PC-3 (cell line): ENCODE results near the gene RPL29. TPM values are rescaled to one million over a fixed set of nuclear protein-coding genes. Genes with fewer than 3 reads are reported as not detected.

Source experiments
- ATAC-seq: fragments of 200-7000 bp; cut with Tn5 transposase; 2 replicates; pipeline ENCODE4 v1.9.1; 2020; ENCODE audit warnings: mild to moderate bottlenecking, moderate library complexity
- BruUV-seq: library from RNA; stranded (reverse); fragments of 400-500 nt; replicated peaks from 2 replicates; lab custom pipeline; 2021; lab: Mats Ljungman, UMichigan
- CTCF ChIA-PET: fragments of 300-600 bp; sonication (Branson Sonifier 250); formaldehyde crosslinking; loops from one replicate; lab custom pipeline; 2022; ENCODE audit warnings: antibody characterized with exemption; lab: Charles Lee
- POLR2A ChIA-PET: fragments of 300-600 bp; sonication (Branson Sonifier 250); formaldehyde crosslinking; loops from one replicate; lab custom pipeline; 2022; ENCODE audit warnings: antibody characterized with exemption; ENCODE audit not compliant: unreplicated experiment; lab: Charles Lee
- DNase-seq: peaks from one replicate; pipeline ENCODE4 v3.0.0-alpha.2; 2015
- H2AFZ ChIP-seq: fragments of 300-600 bp; sonication (generic); 2 replicates; pipeline ENCODE4 v1.6.0; 2016; ENCODE audit warnings: antibody characterized with exemption, low read length
- H3F3A ChIP-seq: fragments of 300-600 bp; sonication (generic); one replicate; pipeline ENCODE4 v1.6.0; 2017; ENCODE audit warnings: antibody characterized with exemption, low read length, control low read depth, mild to moderate bottlenecking; ENCODE audit not compliant: unreplicated experiment
- H3K27ac ChIP-seq: fragments of 300-600 bp; sonication (generic); 2 replicates; pipeline ENCODE4 v1.5.1; 2016; ENCODE audit warnings: mild to moderate bottlenecking, low read length
- H3K27me3 ChIP-seq: fragments of 300-600 bp; sonication (generic); 2 replicates; pipeline ENCODE4 v1.6.1; 2016; ENCODE audit warnings: low read length, mixed read lengths
- H3K36me3 ChIP-seq: fragments of 300-600 bp; sonication (generic); 2 replicates; pipeline ENCODE4 v1.6.1; 2016; ENCODE audit warnings: low read depth, mixed run types, low read length, mixed read lengths
- H3K4me1 ChIP-seq: fragments of 300-600 bp; sonication (generic); 2 replicates; pipeline ENCODE4 v1.5.1; 2016; ENCODE audit warnings: low read length; ENCODE audit not compliant: insufficient read depth
- H3K4me2 ChIP-seq: fragments of 300-600 bp; sonication (generic); 2 replicates; pipeline ENCODE4 v1.6.0; 2016; ENCODE audit warnings: low read length
- H3K4me3 ChIP-seq: fragments of 300-600 bp; sonication (generic); 2 replicates; pipeline ENCODE4 v1.5.1; 2016; ENCODE audit warnings: mild to moderate bottlenecking, low read length, mixed read lengths
- H3K79me2 ChIP-seq: fragments of 300-600 bp; sonication (generic); 2 replicates; pipeline ENCODE4 v1.6.1; 2017; ENCODE audit warnings: low read length, mixed read lengths
- H3K9ac ChIP-seq: fragments of 300-600 bp; sonication (generic); 2 replicates; pipeline ENCODE4 v1.6.0; 2016; ENCODE audit warnings: mild to moderate bottlenecking, low read length
- H3K9me2 ChIP-seq: fragments of 300-600 bp; sonication (generic); replicated peaks from 2 replicates; pipeline ENCODE4 v1.6.1; 2016; ENCODE audit warnings: mixed run types, low read length, mixed read lengths
- H3K9me3 ChIP-seq: fragments of 300-600 bp; sonication (generic); 2 replicates; pipeline ENCODE4 v1.6.1; 2016; ENCODE audit warnings: low read length, mixed read lengths
- H4K20me1 ChIP-seq: fragments of 300-600 bp; sonication (generic); 2 replicates; pipeline ENCODE4 v1.6.1; 2016; ENCODE audit warnings: low read length, mixed read lengths
- EZH2 ChIP-seq: fragments of 300-600 bp; sonication (generic); IDR thresholded peaks from one replicate; pipeline ENCODE4 v1.6.1; 2017; ENCODE audit warnings: antibody characterized with exemption, mild to moderate bottlenecking, low read length; ENCODE audit not compliant: unreplicated experiment
- EZH2phosphoT487 ChIP-seq: fragments of 300-600 bp; sonication (generic); IDR thresholded peaks from 2 replicates; pipeline ENCODE4 v1.6.1; 2018; ENCODE audit warnings: mild to moderate bottlenecking, antibody characterized with exemption, low read length, borderline replicate concordance
- intact Hi-C: fragments of 100-400 bp; cut with micrococcal nuclease; formaldehyde crosslinking; loops from 2 replicates; pipeline ENCODE4 v1.9.0; 2023
- total RNA-seq: library from RNA; depleted of rRNA; stranded (reverse); fragments of >200 nt; gene quantifications from 2 replicates; pipeline ENCODE4 v1.2.3, GENCODE V29; 2014
- TF ChIP-seq, protein P1 (sequence below): fragments of 300-600 bp; sonication (generic); conservative IDR thresholded peaks from 2 replicates; pipeline ENCODE4 v1.5.1; 2017; ENCODE audit warnings: antibody characterized with exemption, low read depth, mild to moderate bottlenecking, low read length

RPL29 gene
- total RNA-seq, 1 experiment from 2014 or later, result 1,807 TPM

DNA sequence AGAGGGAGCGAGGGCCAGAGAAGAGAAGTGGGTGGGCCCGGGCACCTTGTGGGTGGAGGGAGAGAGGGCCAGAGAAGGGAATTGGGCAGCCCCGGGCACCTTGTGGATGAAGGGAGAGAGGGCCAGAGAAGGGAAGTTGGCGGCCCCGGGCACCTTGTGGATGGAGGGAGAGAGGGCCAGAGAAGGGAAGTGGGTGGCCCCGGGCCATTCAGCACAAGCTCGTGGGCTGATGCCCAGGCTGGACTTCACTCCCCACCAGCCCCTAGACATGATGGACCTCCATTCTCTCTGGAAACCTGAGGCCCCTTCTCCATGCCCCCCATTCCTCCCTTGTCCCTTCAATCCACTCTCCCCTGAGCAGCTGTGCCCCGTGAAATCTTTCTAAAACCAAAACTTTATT lies 44.9 kb upstream of the RPL29 start:
- no peaks in the 10 kb centered on the region for H3K27me3 ChIP-seq
- H3K79me2 ChIP-seq, result no peaks in the 10 kb centered on the region
- DNase-seq (no peak), ATAC-seq (no peak)
- ChIA-PET CTCF (no interaction called here), POLR2A (no interaction called here)
- H3K4me3 ChIP-seq, result no peak overlapping the region
- no peak overlapping the region for H2AFZ ChIP-seq
- H3K9me2 ChIP-seq, result no peaks in the 10 kb centered on the region
- TF ChIP-seq, protein P1, sequence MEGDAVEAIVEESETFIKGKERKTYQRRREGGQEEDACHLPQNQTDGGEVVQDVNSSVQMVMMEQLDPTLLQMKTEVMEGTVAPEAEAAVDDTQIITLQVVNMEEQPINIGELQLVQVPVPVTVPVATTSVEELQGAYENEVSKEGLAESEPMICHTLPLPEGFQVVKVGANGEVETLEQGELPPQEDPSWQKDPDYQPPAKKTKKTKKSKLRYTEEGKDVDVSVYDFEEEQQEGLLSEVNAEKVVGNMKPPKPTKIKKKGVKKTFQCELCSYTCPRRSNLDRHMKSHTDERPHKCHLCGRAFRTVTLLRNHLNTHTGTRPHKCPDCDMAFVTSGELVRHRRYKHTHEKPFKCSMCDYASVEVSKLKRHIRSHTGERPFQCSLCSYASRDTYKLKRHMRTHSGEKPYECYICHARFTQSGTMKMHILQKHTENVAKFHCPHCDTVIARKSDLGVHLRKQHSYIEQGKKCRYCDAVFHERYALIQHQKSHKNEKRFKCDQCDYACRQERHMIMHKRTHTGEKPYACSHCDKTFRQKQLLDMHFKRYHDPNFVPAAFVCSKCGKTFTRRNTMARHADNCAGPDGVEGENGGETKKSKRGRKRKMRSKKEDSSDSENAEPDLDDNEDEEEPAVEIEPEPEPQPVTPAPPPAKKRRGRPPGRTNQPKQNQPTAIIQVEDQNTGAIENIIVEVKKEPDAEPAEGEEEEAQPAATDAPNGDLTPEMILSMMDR, result no peak
- no peak for TF ChIP-seq EZH2phosphoT487
- no peak for TF ChIP-seq EZH2
- intact Hi-C loops, result no loop called here
- no peaks in the 10 kb centered on the region for H4K20me1 ChIP-seq
- no peaks in the 10 kb centered on the region for H3K36me3 ChIP-seq
- H3K4me1 ChIP-seq, result peaks cover 28% of the 10 kb centered on the region
- BruUV-seq, result no TSS peak
- H3K4me2 ChIP-seq, result no peak overlapping the region
- H3K27ac ChIP-seq, result no peak overlapping the region
- no peak overlapping the region for H3K9ac ChIP-seq
- no peaks in the 10 kb centered on the region for H3K9me3 ChIP-seq
- H3F3A ChIP-seq, result no peaks in the 10 kb centered on the region

DNA sequence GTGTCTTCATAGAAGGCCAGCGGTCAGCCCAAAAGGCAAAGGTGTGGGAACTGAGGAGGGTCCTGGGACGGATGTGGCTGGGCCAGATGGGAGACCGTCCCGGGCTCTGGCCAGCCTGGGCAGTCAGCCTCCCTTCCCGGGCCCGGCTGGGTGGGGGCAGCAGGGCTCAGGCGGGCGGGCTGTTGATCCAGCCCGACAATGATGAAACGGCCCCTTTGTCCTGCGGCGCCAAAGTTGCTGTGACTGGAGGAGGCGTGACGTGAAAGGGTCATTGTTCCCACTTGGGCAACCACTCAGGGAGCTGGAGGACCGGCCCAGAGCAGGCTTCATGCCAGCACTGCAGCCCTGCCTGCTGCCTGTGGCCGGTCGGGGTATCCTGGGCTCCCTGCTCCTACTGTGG lies 44.2 kb upstream of the RPL29 start:
- TF ChIP-seq, protein P1, result no peak
- no peak for TF ChIP-seq EZH2
- intact Hi-C loops, result no loop called here
- Histone ChIP-seq H3K79me2 (no peaks in the 10 kb centered on the region), H4K20me1 (no peaks in the 10 kb centered on the region), H2AFZ (no peak overlapping the region), H3F3A (no peaks in the 10 kb centered on the region), H3K36me3 (no peaks in the 10 kb centered on the region), H3K9ac (no peak overlapping the region), H3K9me2 (no peaks in the 10 kb centered on the region), H3K9me3 (no peaks in the 10 kb centered on the region), H3K4me2 (no peak overlapping the region), H3K4me1 (peaks cover 21% of the 10 kb centered on the region), H3K27me3 (no peaks in the 10 kb centered on the region), H3K27ac (no peak overlapping the region), H3K4me3 (no peak overlapping the region)
- ChIA-PET POLR2A (no interaction called here), CTCF (no interaction called here)
- ATAC-seq (no peak), DNase-seq (no peak)
- BruUV-seq, result no TSS peak

DNA sequence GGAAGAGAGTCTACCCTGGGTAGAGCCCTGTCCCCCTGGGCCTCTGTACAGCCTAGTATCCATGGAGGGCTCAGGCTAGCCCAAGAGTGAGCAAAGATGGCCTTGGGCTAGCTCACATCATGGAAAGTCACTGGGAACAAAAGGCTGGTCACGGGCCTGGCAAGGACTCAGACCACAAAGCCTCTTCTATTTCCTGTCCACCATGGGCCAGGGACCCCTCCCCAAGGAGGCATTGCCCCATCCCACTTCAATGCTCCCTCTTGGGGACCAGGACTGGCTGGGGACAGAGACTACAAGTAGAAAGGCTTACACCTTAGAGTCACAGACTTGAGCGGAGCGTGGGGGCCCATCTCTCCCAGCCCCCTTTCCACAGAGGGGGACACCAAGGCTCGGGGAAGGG lies 43.7 kb upstream of the RPL29 start:
- Histone ChIP-seq H3K27ac (no peak overlapping the region), H3K9me2 (no peaks in the 10 kb centered on the region), H3K36me3 (no peaks in the 10 kb centered on the region), H3F3A (no peaks in the 10 kb centered on the region), H3K9me3 (no peaks in the 10 kb centered on the region), H4K20me1 (no peaks in the 10 kb centered on the region), H3K9ac (no peak overlapping the region), H3K27me3 (no peaks in the 10 kb centered on the region), H3K4me3 (no peak overlapping the region), H2AFZ (no peak overlapping the region), H3K4me2 (no peak overlapping the region), H3K79me2 (no peaks in the 10 kb centered on the region), H3K4me1 (peaks cover 19% of the 10 kb centered on the region)
- TF ChIP-seq EZH2, result no peak
- TF ChIP-seq, protein P1, result no peak
- no peak for TF ChIP-seq EZH2phosphoT487
- no peak for ATAC-seq
- no TSS peak for BruUV-seq
- intact Hi-C loops, result no loop called here
- ChIA-PET POLR2A (interaction anchor here (0.7 kb wide), 1 partner anchor 115 kb away, joined by 3 read pairs; no protein-coding TSS in a partner anchor), CTCF (no interaction called here)
- DNase-seq, result no peak
